GM12892 (cell line): Measurements from ENCODE around the gene TPSD1.
"Not testable (repeated sequence)": the region's sequence is repeated elsewhere in the genome, so short reads cannot be mapped to it uniquely, and the experiment has no call there.

Source experiments
- POLR2A ChIP-seq: IDR thresholded peaks from 2 replicates; pipeline ENCODE4 v1.6.1; 2011; ENCODE audit warnings: low read depth, low read length, control low read depth
- POLR2AphosphoS5 ChIP-seq: IDR thresholded peaks from 2 replicates; pipeline ENCODE4 v1.6.1; 2011; ENCODE audit warnings: low read depth, low read length, control low read depth
- TAF1 ChIP-seq: IDR thresholded peaks from 2 replicates; pipeline ENCODE4 v1.6.1; 2011; ENCODE audit warnings: low read depth, mild to moderate bottlenecking, control low read depth, low read length, borderline replicate concordance

DNA sequence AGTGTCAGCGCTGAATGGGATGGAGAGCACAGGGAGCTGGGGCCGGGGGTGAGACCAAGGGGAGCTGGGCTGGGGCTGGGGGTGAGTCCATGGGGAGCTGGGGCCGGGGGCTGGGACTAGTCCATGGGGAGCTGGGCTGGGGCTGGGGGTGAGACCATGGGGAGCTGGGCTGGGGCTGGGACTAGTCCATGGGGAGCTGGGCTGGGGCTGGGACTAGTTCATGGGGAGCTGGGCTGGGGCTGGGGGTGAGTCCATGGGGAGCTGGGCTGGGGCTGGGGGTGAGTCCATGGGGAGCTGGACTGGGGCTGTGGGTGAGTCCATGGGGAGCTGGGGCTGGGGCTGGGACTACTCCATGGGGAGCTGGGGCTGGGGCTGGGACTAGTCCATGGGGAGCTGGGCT, 1.0 kb upstream of the TPSD1 start:
- not testable (repeated sequence) for TF ChIP-seq POLR2A, POLR2AphosphoS5, TAF1
